HFF-Myc (cell line): ENCODE results near the gene MARCHF9.
"Not testable (repeated sequence)": the region's sequence is repeated elsewhere in the genome, so short reads cannot be mapped to it uniquely, and the experiment has no call there.

ENCODE experiments used
- DNase-seq: peaks from one replicate; pipeline ENCODE4 v3.0.0-alpha.2; 2011; ENCODE audit warnings: low read depth; ENCODE audit errors: extremely low read depth
- H3K4me3 ChIP-seq: replicated peaks from 2 replicates; pipeline ENCODE4 v1.5.1; 2011; ENCODE audit warnings: low read depth, mild to moderate bottlenecking, control low read depth, low read length
- TF ChIP-seq, protein P1 (sequence below): IDR thresholded peaks from 2 replicates; pipeline ENCODE4 v1.5.1; 2012; ENCODE audit warnings: mild to moderate bottlenecking, low read depth, low read length, control low read depth; ENCODE audit errors: missing control alignments

MARCHF9 gene

DNA sequence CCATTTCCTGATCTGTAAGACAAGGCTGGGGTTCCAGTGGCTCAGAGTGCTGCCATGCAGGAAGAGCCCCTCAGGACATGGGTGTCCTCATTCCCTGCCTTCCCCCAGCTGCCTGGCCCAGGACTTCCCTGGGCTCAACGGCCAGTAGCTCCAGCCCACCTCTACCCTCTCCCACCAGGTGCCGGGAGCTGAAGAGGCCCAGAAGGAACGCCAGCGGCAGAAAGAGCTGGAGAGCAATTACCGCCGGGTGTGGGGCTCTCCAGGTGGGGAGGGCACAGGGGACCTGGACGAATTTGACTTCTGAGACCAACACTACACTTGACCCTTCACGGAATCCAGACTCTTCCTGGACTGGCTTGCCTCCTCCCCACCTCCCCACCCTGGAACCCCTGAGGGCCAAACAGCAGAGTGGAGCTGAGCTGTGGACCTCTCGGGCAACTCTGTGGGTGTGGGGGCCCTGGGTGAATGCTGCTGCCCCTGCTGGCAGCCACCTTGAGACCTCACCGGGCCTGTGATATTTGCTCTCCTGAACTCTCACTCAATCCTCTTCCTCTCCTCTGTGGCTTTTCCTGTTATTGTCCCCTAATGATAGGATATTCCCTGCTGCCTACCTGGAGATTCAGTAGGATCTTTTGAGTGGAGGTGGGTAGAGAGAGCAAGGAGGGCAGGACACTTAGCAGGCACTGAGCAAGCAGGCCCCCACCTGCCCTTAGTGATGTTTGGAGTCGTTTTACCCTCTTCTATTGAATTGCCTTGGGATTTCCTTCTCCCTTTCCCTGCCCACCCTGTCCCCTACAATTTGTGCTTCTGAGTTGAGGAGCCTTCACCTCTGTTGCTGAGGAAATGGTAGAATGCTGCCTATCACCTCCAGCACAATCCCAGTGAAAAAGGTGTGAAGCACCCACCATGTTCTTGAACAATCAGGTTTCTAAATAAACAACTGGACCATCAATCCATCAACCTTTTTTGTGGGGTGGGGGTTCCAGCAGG is 34.0 kb upstream of the MARCHF9 start:
- H3K4me3 ChIP-seq: no peak overlapping the region
- TF ChIP-seq, protein P1, sequence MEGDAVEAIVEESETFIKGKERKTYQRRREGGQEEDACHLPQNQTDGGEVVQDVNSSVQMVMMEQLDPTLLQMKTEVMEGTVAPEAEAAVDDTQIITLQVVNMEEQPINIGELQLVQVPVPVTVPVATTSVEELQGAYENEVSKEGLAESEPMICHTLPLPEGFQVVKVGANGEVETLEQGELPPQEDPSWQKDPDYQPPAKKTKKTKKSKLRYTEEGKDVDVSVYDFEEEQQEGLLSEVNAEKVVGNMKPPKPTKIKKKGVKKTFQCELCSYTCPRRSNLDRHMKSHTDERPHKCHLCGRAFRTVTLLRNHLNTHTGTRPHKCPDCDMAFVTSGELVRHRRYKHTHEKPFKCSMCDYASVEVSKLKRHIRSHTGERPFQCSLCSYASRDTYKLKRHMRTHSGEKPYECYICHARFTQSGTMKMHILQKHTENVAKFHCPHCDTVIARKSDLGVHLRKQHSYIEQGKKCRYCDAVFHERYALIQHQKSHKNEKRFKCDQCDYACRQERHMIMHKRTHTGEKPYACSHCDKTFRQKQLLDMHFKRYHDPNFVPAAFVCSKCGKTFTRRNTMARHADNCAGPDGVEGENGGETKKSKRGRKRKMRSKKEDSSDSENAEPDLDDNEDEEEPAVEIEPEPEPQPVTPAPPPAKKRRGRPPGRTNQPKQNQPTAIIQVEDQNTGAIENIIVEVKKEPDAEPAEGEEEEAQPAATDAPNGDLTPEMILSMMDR: no peak
- no peak for DNase-seq

DNA sequence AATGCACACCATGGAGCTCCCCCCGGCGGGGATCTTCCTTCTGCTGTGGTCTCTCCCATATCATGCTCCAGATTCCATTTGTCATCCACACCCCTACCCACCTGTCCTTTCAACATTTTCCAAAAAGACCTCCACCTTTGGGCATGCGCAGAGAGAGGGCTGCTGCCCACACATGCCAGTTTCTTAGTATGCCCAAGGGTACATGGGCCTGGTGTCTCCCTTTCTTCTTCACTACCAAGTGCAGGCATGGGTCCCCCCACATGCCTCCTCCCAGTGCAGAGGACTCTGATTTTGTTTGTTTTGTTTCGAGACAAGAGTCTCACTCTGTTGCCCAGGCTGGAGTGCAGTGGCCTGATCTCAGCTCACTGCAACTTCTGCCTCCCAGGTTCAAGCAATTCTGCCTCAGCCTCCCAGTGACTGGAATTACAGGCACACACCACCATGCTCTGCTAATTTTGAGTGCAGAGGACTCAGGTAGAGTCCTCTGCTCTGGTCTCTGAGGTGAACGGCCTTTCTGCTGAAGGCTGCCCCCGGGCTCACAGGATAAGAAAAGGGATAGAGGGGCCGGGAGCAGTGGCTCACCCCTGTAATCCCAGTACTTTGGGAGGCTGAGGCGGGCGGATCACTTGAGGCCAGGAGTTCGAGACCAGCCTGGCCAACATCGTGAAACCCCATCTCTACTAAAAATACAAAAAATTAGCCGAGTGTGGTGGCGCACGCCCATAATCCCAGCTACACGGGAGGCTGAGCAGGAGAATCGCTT is 32.9 kb upstream of the MARCHF9 start:
- not testable (repeated sequence) for DNase-seq, H3K4me3 ChIP-seq

DNA sequence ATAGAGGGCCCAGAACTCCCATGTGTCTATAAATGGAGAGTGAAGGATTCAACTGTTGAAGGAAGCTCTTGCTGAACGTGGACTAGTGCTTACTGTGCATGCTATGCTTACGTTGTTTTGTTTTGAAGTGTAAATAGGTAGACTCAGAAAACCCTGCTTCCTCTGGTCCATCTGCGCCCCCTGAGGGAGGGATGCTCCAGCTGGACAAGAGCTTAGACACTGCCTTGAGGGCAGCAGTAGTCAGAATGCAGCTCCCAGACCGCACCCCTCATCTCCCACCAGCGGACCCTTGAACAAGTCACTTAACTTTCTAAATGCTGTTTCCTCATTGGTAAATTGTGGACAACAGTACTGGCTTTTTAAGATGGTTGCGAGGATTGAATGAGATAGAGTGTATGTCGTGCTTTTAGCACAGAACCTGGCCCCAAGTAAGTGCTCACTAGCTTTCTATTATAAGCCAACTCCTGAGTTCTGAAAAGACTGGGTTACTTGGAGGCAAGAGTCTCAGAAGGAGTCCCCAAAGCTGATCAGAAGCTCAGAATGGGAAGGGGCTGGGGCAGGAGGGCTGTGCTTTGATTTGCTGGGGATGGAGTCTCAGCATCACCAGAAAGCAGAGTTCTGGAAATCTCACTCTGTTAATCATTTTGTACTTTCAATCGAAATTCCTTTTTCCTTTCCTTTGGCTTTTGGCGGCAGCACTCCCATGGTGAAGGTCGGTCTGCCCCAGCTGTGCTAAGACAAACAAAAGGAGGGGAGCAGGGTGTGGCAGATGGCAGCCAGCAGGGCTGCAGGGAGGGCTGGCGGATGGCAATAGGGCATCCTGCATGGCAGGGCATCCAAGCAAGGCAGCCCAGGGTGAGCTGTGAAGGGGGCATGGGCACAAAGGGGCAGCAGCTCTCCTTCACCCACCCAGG is 31.9 kb upstream of the MARCHF9 start:
- TF ChIP-seq, protein P1: no peak
- DNase-seq: no peak

DNA sequence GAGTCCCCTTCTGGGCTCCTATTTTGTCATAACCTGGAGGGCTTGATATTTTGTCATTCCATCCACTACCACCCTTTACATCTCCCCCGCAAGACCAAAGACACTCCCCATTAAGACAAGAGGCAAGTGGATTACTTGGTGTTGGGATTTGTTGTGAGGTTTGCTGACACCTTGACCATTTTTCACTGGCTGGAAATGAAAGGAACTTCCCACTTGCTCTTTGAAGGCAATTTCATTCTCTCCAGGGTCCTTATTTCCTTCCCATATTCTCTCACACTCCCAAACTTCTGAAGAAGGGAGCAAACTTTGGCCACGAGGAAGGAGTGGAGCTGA is 31.3 kb upstream of the MARCHF9 start:
- TF ChIP-seq, protein P1: no peak
- no peak overlapping the region for H3K4me3 ChIP-seq
- no peak for DNase-seq

More for the DNA sequence above, 31.9 kb upstream of the MARCHF9 start:
- no peak overlapping the region for H3K4me3 ChIP-seq

DNA sequence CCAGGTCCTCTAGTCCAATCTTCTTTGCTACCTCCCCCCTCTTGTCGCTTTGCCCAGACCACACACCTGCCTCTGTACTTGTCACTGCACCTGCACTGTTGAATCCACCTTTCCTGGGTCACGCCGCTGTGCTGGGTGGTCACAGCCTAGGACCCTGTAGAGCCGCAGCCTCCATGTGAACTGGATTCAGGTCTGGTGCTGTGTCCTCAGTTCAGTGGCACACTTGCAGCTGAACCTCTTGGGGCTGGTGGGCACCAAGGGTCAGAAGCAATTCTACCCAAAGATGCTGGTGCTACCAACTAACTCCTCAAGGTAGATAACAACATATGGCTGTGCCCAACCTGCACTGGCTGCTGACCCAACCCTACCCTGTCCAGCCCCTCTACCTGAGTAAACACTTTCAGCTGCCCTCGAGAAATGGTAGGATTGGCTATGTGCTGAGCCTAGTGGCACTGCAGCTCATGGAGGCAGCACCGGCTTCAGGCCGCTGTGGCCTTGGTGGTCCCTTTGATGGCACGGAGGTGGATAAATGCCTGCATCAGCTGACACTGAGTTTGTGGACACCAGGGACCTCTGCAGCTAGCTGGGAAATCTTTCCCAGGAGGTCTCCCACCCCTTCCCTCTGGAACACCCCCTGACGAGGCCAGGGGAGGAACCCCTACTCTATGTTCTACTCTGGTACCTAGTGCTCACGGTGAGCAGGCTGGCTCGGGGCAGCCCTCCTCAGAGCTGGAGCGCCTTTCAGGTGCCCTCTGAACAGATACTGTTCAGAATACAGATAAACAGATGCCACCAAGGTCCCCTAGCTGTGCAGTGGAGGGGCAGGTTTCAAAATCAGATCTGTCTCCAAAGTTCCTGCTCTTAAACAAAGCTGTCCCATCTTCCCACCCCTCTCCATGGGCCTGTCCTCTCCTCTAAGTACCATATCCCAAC is 30.6 kb upstream of the MARCHF9 start:
- H3K4me3 ChIP-seq: no peak overlapping the region
- no peak for DNase-seq
- TF ChIP-seq, protein P1: no peak

DNA sequence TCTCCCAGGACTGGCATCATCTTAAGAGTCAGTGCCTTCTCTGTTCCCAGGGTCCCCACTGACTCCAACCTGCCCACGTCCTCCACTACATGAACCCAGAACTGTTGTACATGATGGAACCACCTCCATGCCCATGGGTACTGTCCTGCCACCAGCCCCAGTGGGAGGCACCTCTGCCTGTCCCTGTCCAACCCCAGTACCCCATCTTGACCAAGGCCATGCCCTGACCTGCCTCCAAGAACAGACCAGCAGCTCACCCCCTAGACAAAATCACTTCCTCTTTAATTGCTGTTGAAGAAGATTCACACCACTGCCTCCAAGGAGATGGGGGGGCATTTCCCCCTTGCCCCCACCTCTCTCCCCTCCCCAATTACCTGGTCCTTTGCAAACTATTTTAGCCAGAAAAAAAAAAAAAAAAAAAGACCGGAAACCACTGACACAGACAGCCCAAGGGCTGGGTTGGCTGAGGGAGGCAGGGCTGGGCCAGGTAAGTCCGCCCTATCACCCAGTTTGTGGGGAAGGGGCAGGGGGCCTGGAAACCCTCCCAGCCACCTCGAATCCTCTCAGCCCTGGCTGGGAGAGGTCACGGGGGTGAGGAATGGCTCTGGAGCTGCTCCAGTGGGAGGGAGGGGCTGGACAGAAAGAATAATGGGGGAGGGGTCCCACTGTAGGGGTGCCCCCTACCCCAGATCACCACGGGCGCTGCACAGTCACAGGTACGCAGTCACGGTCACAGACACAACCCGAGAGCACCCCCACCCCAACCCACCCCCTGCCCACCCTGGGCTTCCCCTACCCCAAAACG is 29.8 kb upstream of the MARCHF9 start:
- no peak overlapping the region for H3K4me3 ChIP-seq
- no peak for DNase-seq
- TF ChIP-seq, protein P1: no peak
